Measurements from ENCODE around the gene MYCBPAP. TPM values are rescaled to one million over a fixed set of nuclear protein-coding genes. Genes with fewer than 3 reads are reported as not detected.

MYCBPAP gene
- total and polyA plus RNA-seq, 2 experiments from 2014 or later: 0.32 to 1.4 TPM

DNA sequence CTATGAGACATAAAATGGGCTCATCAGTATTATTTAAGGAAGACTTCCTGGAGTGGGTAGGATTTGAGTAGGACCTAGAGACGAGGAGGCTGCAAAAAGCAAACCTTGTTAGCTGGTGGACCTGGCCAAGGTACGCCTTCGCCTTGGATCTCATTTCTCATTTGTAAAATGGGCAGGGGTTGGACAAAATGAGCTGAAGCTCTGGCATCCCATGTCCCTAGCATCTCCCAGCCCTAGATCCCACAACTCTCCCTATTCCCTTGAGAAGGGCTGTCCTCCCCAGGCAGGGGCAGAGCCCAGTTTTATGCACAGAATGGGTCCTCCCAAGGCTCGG, 38.4 kb downstream of the MYCBPAP start:
- no peaks in the 10 kb centered on the region for H3K27me3 ChIP-seq (replicated peaks; ENCODE audit: insufficient read depth)
- H3K9me2 ChIP-seq (ENCODE audit: insufficient read depth): no peaks in the 10 kb centered on the region
- peaks cover 15% of the 10 kb centered on the region for H3K79me2 ChIP-seq (ENCODE audit: insufficient read depth)
- H3K4me3 ChIP-seq: no peak overlapping the region
- no peak overlapping the region for H3K4me2 ChIP-seq (ENCODE audit: unreplicated experiment)
- H2AFZ ChIP-seq: no peak overlapping the region
- no peaks in the 10 kb centered on the region for H4K20me1 ChIP-seq (ENCODE audit: insufficient read depth)
- H3K9ac ChIP-seq: no peak overlapping the region
- peaks cover 15% of the 10 kb centered on the region for H3K4me1 ChIP-seq (ENCODE audit: insufficient read depth)
- TF ChIP-seq EZH2 (IDR thresholded peaks at IDR 0.05; ENCODE audit: insufficient read depth, poor library complexity, severe bottlenecking) (no peak), EZH2phosphoT487 (IDR thresholded peaks at IDR 0.05; ENCODE audit: insufficient read depth, low read depth) (no peak)
- H3K27ac ChIP-seq: no peak overlapping the region
- DNase-seq: no peak
- H3F3A ChIP-seq (ENCODE audit: insufficient read depth): no peaks in the 10 kb centered on the region
- WGBS, 2 experiments (ENCODE audit: low coverage in 1 of 2, low lambda C conversion rate in 2 of 2, missing lambda C conversion rate in 2 of 2): 49 to 53% methylated on average over 4 of the region's 4 CpGs
- in situ Hi-C loops (cut with MboI): loop anchor here (5.0 kb wide), 1 partner anchor 151 kb away; no protein-coding TSS in a partner anchor
- H3K9me3 ChIP-seq (ENCODE audit: low read depth): no peaks in the 10 kb centered on the region
- H3K36me3 ChIP-seq (ENCODE audit: low read depth): no peaks in the 10 kb centered on the region

DNA sequence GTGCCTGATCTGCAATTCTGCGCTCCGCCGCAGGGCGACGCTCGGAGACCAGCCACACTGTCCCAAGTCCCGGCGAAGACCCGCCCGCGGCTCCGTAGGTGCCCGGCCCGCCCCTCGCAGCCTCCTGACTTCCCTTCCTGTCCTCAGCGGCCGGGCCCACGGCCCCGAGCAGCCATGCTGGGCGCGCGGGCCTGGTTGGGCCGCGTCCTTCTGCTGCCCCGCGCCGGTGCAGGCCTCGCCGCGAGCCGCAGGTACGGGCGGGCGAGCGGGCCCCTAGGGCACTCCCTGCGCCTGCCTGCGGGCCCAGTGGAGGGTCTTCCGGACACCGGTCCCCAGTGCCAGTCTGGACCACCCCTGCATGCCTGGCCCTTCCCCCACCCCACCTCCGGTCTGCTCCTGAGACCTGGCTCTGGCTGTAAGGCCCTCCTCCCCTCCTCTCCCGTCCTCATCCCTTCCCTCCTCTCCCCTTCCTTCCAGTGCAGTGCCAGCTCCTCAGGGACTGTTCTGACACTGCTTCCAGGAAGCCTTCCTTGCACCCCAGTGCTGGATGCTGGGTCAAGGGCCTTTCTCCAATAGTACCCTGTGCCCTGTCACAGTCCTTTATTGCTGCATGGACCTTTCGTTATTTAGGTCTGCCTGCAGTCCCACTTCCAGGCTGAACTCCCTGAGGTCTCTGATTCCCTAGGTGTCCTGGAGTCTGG, 38.9 kb downstream of the MYCBPAP start, which contains the start of gene SPATA20:
Gene SPATA20, plus strand, starts transcription at position 140 of the 701 bp plus-strand sequence. Its CDS starts 35 bp downstream, at position 175.
- Histone ChIP-seq H3K9me3 (ENCODE audit: low read depth) (no peaks in the 10 kb centered on the region), H3K9me2 (ENCODE audit: insufficient read depth) (no peaks in the 10 kb centered on the region), H2AFZ (peak within 1 kb of the TSS; percentile 81), H3K9ac (peak within 1 kb of the TSS; percentile 85), H3K27ac (0 out of 2 replicates have a peak within 1 kb of the TSS, but pooled peaks have one; percentile 23), H3K27me3 (replicated peaks; ENCODE audit: insufficient read depth) (no peaks in the 10 kb centered on the region), H3K36me3 (ENCODE audit: low read depth) (no peaks in the 10 kb centered on the region), H3F3A (ENCODE audit: insufficient read depth) (no peaks in the 10 kb centered on the region), H3K79me2 (ENCODE audit: insufficient read depth) (peaks cover 15% of the 10 kb centered on the region), H4K20me1 (ENCODE audit: insufficient read depth) (no peaks in the 10 kb centered on the region), H3K4me2 (ENCODE audit: unreplicated experiment) (peak within 1 kb of the TSS; percentile 96), H3K4me3 (peak within 1 kb of the TSS; percentile 81), H3K4me1 (ENCODE audit: insufficient read depth) (peaks cover 15% of the 10 kb centered on the region)
- WGBS, 2 experiments (ENCODE audit: low coverage in 1 of 2, low lambda C conversion rate in 2 of 2, missing lambda C conversion rate in 2 of 2): 2% methylated on average over 26 to 32 of the region's 42 CpGs
- in situ Hi-C loops (cut with MboI): loop anchor here (5.0 kb wide), 1 partner anchor 150 kb away; no protein-coding TSS in a partner anchor
- peak; percentile 97 for DNase-seq
- TF ChIP-seq EZH2phosphoT487 (IDR thresholded peaks at IDR 0.05; ENCODE audit: insufficient read depth, low read depth): no peak
- TF ChIP-seq EZH2 (IDR thresholded peaks at IDR 0.05; ENCODE audit: insufficient read depth, poor library complexity, severe bottlenecking): no peak

DNA sequence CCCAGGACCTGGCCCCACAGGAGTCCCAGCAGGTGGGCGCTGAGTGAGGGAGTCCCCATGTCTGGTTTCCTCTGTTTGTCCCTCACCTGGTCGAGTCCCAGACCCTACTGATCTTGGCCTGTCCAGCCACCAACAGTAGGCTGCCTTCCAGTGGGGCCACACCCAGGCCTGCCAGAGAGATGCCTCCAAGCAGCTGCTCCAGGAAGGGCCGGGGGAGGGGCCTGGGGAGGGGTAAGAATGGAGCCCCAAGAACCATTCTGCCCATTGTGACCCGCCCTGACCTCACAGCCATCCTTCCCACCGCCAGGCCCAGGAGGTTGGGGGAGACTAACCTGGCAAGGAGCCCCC, 39.5 kb downstream of the MYCBPAP start:
- H3K27ac ChIP-seq: no peak overlapping the region
- peak; percentile 43 for DNase-seq
- no peaks in the 10 kb centered on the region for H3K27me3 ChIP-seq (replicated peaks; ENCODE audit: insufficient read depth)
- no peaks in the 10 kb centered on the region for H3K36me3 ChIP-seq (ENCODE audit: low read depth)
- peaks cover 15% of the 10 kb centered on the region for H3K79me2 ChIP-seq (ENCODE audit: insufficient read depth)
- TF ChIP-seq EZH2 (IDR thresholded peaks at IDR 0.05; ENCODE audit: insufficient read depth, poor library complexity, severe bottlenecking): no peak
- no peak for TF ChIP-seq EZH2phosphoT487 (IDR thresholded peaks at IDR 0.05; ENCODE audit: insufficient read depth, low read depth)
- no peaks in the 10 kb centered on the region for H3F3A ChIP-seq (ENCODE audit: insufficient read depth)
- H3K4me3 ChIP-seq: peak overlapping the region; percentile 81
- WGBS, 2 experiments (ENCODE audit: low coverage in 1 of 2, low lambda C conversion rate in 2 of 2, missing lambda C conversion rate in 2 of 2): 33 to 41% methylated on average over 3 to 5 of the region's 5 CpGs
- H3K9me3 ChIP-seq (ENCODE audit: low read depth): no peaks in the 10 kb centered on the region
- in situ Hi-C loops (cut with MboI): loop anchor here (5.0 kb wide), 1 partner anchor 150 kb away; no protein-coding TSS in a partner anchor
- H3K9me2 ChIP-seq (ENCODE audit: insufficient read depth): no peaks in the 10 kb centered on the region
- H4K20me1 ChIP-seq (ENCODE audit: insufficient read depth): no peaks in the 10 kb centered on the region
- peak overlapping the region; percentile 96 for H3K4me2 ChIP-seq (ENCODE audit: unreplicated experiment)
- H2AFZ ChIP-seq: peak overlapping the region; percentile 81
- peaks cover 10% of the 10 kb centered on the region for H3K4me1 ChIP-seq (ENCODE audit: insufficient read depth)
- H3K9ac ChIP-seq: peak overlapping the region; percentile 85

DNA sequence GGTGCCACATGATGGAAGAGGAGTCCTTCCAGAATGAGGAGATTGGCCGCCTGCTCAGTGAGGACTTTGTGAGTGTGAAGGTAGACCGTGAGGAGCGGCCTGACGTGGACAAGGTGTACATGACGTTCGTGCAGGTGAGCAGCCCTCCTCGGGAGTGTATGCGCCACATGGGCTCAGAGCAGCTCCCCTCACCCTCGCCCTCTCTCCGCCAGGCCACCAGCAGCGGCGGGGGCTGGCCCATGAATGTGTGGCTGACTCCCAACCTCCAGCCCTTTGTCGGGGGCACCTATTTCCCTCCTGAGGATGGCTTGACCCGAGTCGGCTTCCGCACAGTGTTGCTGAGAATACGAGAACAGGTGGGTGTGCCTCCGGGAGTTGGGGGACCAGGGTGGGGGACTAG, 40.6 kb downstream of the MYCBPAP start:
- H3K4me3 ChIP-seq: no peak overlapping the region
- H3K27ac ChIP-seq: no peak overlapping the region
- in situ Hi-C loops (cut with MboI): loop anchor here (5.0 kb wide), 1 partner anchor 148 kb away; no protein-coding TSS in a partner anchor
- no peak overlapping the region for H3K9ac ChIP-seq
- H2AFZ ChIP-seq: no peak overlapping the region
- peaks cover 6% of the 10 kb centered on the region; the same call in 1 of the 2 replicates for H3K4me1 ChIP-seq (ENCODE audit: insufficient read depth)
- H3K9me3 ChIP-seq (ENCODE audit: low read depth): no peaks in the 10 kb centered on the region
- H3K4me2 ChIP-seq (ENCODE audit: unreplicated experiment): no peak overlapping the region
- no peaks in the 10 kb centered on the region for H3K36me3 ChIP-seq (ENCODE audit: low read depth)
- 84 to 88% methylated on average over 17 to 18 of the region's 18 CpGs for WGBS, 2 experiments (ENCODE audit: low coverage in 1 of 2, low lambda C conversion rate in 2 of 2, missing lambda C conversion rate in 2 of 2)
- DNase-seq: no peak
- H3F3A ChIP-seq (ENCODE audit: insufficient read depth): no peaks in the 10 kb centered on the region
- TF ChIP-seq EZH2phosphoT487 (IDR thresholded peaks at IDR 0.05; ENCODE audit: insufficient read depth, low read depth): no peak
- H3K9me2 ChIP-seq (ENCODE audit: insufficient read depth): no peaks in the 10 kb centered on the region
- H4K20me1 ChIP-seq (ENCODE audit: insufficient read depth): no peaks in the 10 kb centered on the region
- H3K79me2 ChIP-seq (ENCODE audit: insufficient read depth): peaks cover 15% of the 10 kb centered on the region
- no peaks in the 10 kb centered on the region for H3K27me3 ChIP-seq (replicated peaks; ENCODE audit: insufficient read depth)
